GM12864 (cell line): ENCODE data around the gene CFAP46.

Experiments
- DNase-seq: peaks from one replicate; pipeline ENCODE4 v3.0.0-alpha.2; 2011; ENCODE audit warnings: low read depth
- H3K4me3 ChIP-seq: 2 replicates; pipeline ENCODE4 v1.5.1; 2011; ENCODE audit warnings: mild to moderate bottlenecking, low read depth, low read length, control low read depth
- TF ChIP-seq, protein P1 (sequence below): IDR thresholded peaks from 2 replicates; pipeline ENCODE4 v1.5.1; 2011; ENCODE audit warnings: low read depth, mild to moderate bottlenecking, moderate library complexity, low read length, control low read depth, inconsistent platforms; ENCODE audit errors: missing control alignments

Gene CFAP46

DNA sequence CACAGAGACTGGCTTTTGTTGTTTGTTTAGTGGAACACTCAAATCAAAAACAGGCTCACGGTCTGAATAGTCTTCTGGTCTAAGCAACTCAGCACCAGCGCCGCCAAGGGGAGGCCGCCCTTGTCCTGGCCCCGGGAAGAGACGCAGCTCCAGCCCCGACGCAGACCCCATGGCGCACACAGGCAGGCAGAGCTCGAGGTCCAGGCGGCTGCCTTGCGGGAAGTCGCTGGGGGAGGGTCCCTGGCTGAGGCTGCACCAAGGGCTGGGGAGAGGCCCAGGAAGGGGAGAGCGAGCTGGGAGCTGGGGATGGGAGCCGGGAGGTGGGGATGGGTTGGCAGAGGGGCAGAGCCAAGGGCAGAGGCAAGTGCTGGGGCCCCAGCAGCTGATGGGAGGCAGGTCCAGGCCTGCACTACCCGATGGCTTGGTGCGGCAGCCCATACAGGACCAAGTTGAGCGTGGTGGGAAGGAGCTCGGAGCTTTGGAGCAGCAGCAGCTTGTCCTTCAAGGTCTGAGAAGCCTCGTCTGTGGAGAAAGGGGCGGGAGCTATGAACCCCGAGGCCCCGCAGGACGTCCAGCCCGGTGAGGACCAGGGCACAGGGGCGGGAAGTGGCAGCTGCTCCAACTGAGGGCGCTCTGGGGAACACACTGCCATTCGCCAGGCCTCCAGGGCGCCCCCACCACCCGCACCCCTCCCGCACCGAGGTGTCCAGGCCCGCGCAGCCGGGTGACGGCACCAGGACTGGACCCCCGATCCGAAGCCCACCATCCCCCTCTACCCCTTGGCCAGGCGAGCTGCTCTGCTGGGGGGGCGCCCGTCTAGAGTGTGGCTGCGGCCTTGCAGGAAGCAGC lies 133.8 kb downstream of the CFAP46 start:
- no peak overlapping the region for H3K4me3 ChIP-seq
- DNase-seq, result no peak

GRCh38 chr10:132807621-132808049 lies 134.7 kb downstream of the CFAP46 start:
- DNase-seq, result no peak
- H3K4me3 ChIP-seq, result no peak overlapping the region
- TF ChIP-seq, protein P1, sequence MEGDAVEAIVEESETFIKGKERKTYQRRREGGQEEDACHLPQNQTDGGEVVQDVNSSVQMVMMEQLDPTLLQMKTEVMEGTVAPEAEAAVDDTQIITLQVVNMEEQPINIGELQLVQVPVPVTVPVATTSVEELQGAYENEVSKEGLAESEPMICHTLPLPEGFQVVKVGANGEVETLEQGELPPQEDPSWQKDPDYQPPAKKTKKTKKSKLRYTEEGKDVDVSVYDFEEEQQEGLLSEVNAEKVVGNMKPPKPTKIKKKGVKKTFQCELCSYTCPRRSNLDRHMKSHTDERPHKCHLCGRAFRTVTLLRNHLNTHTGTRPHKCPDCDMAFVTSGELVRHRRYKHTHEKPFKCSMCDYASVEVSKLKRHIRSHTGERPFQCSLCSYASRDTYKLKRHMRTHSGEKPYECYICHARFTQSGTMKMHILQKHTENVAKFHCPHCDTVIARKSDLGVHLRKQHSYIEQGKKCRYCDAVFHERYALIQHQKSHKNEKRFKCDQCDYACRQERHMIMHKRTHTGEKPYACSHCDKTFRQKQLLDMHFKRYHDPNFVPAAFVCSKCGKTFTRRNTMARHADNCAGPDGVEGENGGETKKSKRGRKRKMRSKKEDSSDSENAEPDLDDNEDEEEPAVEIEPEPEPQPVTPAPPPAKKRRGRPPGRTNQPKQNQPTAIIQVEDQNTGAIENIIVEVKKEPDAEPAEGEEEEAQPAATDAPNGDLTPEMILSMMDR, result no peak

More for the DNA sequence above, 133.8 kb downstream of the CFAP46 start:
- TF ChIP-seq, protein P1, result no peak

DNA sequence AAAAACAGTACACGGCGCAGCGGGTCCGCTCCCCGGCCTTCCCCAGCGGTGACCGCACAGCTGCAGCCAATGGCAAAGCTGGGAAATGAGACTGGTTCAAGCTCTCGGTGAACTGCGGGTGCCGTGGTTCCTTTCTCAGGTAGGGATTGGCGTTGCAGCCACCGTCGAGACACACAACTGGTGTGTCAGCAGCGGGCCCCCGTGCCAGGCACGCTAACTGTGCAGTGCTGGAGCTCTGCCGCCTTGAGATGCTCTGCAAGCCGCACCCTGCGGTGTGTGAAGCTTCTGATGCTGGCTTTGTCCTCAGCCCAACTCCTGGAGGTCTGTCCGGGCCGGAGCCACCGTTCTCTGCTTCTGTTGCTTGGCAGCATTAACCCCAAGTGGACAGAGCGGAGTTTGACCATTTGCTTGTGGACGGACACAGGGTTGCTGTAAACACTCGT lies 135.8 kb downstream of the CFAP46 start:
- no peak overlapping the region for H3K4me3 ChIP-seq
- no peak for DNase-seq
- TF ChIP-seq, protein P1, result no peak

DNA sequence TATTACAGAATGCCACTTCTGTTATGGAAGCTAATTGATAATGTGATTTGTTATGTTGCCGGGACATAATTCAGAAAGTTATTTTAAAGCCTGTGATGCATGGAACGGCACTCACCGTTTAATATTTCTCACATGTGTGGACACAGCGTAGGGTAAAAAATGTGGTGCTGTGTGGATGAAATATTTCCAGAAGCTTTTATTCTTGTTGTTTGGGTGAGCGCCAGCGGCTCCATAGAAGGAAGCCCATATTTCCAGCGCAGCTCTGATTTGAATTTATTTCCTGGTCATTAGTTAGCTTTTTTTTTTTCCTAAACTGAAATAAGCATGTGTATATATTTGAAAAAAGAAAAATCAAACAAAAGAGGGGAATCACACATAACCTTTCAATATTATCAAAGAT lies 136.3 kb downstream of the CFAP46 start:
- no peak for DNase-seq
- TF ChIP-seq, protein P1, result no peak
- H3K4me3 ChIP-seq, result no peak overlapping the region

DNA sequence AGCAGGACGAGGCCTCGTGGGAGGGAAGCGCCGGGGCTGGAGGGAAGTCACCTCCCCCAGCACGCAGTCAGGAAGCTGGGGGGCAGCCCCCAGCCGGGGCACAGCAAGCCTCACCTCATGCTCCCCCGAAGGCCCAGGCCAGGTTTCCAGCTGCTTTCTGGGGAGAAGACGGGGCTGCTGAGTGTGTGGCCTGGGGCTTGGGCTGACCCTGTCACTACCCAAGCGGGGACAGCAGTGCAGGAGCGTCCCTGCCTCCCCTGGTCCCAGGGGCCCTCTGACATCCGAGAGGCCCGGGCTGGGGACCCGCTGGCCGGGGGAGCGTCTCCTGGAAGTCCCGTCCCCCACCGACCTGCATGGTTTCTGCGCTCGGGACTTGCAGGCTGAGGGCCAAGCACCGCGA lies 136.8 kb downstream of the CFAP46 start:
- H3K4me3 ChIP-seq, result no peak overlapping the region
- no peak for DNase-seq
- TF ChIP-seq, protein P1, result no peak

DNA sequence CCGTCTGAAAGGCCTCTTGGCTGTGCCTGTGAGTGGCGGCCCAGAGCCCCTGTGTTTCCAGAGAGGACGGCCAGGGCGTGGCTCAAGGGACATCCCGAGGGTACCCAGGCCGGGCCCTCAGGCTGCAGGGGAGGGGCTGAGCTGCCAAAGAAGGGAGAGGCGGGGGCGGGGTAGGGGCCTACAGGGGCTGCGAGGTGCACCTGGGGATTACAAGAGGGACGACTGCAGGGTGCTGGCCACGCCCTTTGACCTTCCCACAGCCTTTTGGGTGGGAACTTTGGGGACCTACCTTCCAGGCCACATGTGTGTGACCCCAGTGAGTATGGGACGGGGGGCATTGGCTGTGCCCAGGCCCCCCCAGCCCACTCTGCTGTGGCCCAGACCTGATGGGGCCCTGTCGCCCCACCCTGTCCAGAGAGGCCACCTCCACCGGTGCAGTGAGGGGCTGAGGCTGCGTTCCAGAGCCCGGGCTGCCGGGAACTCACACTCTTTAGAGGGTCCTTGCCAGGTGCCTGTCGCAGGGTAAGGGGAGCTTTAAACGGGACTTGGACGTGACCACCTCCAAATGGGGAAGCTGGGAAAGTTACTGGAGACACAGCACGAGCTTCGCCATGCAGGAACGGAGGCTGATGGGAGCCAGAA lies 137.5 kb downstream of the CFAP46 start:
- TF ChIP-seq, protein P1, result no peak
- DNase-seq, result no peak
- H3K4me3 ChIP-seq, result no peak overlapping the region
